NB4 (cell line): Measurements from ENCODE around the gene DDI1.

Experiments
- CTCF ChIP-seq: IDR thresholded peaks from one replicate; pipeline ENCODE4 v1.5.1; 2012; ENCODE audit warnings: low read depth, low read length
- MYC ChIP-seq: IDR thresholded peaks from 2 replicates; pipeline ENCODE4 v1.6.1; 2011; ENCODE audit warnings: low read depth, low read length
- POLR2A ChIP-seq: IDR thresholded peaks from 2 replicates; pipeline ENCODE4 v1.6.1; 2011; ENCODE audit warnings: mild to moderate bottlenecking; ENCODE audit not compliant: insufficient read length; ENCODE audit errors: extremely low read depth

- TF ChIP-seq CTCF (no peak), POLR2A (no peak), MYC (no peak)
Measured at GRCh38 chr11:104005234-104005855, 31.1 kb upstream of the DDI1 start.
